HS-27A (cell line): ENCODE results near the gene KRTAP12-2.
"Not testable (repeated sequence)": the region's sequence is repeated elsewhere in the genome, so short reads cannot be mapped to it uniquely, and the experiment has no call there.

ENCODE experiments used
- DNase-seq: peaks from one replicate; pipeline ENCODE4 v3.0.0-alpha.2; 2012; ENCODE audit warnings: low read depth, missing footprints

Gene KRTAP12-2

GRCh38 chr21:44702111-44702972 is 35.6 kb upstream of the KRTAP12-2 start:
- no peak for DNase-seq

- no peak for DNase-seq
These were observed 34.8 kb upstream of the KRTAP12-2 start for GRCh38 chr21:44701541-44701940.

GRCh38 chr21:44701023-44701400 is 34.3 kb upstream of the KRTAP12-2 start:
- no peak for DNase-seq

DNA sequence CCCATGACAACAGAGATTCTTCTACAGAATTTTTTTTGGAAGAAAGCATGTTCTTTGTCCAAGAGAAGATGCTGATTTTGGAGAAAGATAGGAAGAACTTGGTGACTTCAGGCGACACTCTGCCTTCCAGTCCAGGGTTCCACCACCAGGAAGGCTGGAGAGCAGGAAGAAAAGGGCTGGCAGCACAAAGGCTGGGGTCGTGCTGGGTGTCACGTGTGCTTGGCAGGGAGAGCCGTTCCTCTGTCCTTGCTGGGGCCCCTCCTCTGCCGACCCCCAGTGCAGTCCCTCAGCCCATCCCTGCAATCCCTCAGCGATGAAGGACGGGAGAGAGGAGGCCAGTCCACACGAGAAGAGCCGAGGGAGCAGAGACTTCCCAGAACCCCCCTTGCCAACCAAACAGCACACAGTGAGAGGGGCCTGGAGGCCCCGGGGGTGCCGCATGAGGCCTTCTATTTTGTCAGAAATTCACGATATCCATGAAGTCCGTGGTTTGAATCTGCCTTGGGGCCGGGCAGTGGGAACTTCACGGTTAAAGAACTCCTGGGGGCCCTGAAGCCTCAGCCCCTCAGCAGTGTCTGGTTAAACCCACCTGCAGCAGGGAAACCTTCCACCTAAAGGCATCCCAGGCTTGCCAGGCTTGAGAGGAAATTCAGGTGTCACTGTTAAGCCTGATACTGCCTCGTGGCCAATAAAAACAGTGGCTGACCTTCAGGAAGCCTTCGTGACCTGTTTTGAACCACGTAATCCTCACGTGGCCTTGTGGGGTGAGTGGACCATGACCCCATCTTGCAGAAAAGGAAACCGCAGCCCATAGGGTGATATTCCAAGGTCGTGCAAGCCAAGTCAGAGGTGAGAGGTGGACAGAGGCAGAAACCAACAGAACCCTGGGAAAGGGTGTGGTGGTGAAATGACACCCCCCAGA is 33.6 kb upstream of the KRTAP12-2 start:
- no peak for DNase-seq

DNA sequence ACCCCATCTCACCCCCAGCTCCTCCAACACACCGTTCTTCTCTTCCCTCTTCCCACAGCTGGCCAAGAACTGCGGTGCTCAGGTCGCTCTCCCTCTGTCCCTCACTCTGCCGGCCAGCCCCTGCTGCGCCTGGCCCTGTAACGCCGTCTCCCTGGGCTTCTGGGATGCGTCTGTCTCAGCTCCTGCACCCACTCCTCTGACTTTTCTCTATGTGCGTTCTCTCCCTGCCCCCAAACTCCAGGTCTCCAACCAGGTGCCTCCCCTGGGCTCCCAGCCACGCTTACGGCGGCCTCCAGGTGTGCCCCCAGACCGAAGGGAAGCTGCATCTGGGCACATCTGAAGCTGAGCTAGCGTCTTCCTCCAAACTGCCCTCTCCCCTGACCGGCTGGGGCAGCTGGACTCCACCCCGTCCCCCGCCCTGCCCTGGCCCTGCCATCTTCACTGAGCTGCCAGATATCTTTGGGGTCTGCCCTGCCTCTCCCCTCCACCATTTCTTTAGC is 32.8 kb upstream of the KRTAP12-2 start:
- DNase-seq: no peak

GRCh38 chr21:44697811-44698734 is 31.3 kb upstream of the KRTAP12-2 start:
- no peak for DNase-seq

GRCh38 chr21:44697172-44697810 is 30.6 kb upstream of the KRTAP12-2 start, which contains the start of gene KRTAP10-12:
Gene KRTAP10-12 (plus strand): TSS chr21:44697172. CDS start chr21:44697202, 30 bp downstream.
- DNase-seq: not testable (repeated sequence)

DNA sequence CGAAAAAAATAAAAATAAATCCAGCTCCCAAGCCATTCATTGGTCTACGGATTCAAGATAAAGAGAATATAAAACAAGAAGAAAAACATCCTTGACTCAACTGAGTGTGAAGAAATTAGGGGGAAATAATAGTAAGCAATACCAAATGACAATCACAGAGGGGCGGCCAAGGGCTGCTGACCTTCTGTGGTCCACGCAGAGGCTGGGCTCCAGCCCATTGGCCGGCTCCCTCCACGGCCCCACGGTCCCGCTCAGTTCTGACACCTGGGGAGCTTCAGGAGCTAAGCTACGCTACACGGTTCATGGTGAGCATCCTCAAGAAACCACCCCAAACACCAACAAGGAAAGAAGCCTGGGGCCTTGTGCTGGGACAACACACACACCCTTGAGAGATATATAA is 29.8 kb upstream of the KRTAP12-2 start:
- DNase-seq: no peak

DNA sequence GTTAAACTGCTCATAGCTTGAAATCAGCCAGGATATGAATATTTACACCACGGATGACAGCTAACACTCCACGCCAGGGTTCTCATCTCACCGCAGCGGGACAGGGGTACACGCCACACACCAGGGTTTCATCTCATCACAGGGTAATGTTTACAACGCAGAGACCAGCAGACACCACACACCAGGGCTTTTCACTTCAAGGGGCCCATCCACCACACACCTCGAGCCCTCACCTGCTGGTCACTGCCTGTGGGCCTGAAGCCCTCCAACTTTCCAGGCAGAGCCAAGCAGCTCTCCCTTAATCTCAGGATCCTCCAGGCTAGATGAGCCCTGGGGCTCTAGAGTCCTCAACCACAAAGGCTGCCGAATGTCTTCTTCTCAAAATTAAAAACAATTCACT is 28.9 kb upstream of the KRTAP12-2 start:
- no peak for DNase-seq

GRCh38 chr21:44695184-44695583 is 28.5 kb upstream of the KRTAP12-2 start:
- DNase-seq: no peak

DNA sequence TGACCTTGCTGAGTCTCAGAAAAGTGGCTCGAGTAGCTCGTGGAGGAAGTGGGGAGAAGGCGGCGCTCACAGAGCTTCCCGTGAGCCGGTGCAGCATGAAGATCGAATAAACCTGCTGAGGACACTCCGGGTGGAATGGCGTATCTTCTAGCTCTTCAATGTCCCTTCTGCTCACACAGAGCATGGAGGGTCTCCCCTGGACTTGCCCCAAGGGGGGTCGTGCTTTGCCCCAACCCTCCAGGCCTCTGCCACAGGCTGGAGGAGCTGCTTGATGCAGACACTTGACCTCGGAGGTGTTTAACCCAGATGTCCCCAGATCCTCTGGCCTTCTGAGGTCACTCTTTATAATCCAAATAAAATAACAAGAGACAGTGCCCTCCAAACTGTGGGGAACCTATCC is 28.0 kb upstream of the KRTAP12-2 start:
- no peak for DNase-seq

DNA sequence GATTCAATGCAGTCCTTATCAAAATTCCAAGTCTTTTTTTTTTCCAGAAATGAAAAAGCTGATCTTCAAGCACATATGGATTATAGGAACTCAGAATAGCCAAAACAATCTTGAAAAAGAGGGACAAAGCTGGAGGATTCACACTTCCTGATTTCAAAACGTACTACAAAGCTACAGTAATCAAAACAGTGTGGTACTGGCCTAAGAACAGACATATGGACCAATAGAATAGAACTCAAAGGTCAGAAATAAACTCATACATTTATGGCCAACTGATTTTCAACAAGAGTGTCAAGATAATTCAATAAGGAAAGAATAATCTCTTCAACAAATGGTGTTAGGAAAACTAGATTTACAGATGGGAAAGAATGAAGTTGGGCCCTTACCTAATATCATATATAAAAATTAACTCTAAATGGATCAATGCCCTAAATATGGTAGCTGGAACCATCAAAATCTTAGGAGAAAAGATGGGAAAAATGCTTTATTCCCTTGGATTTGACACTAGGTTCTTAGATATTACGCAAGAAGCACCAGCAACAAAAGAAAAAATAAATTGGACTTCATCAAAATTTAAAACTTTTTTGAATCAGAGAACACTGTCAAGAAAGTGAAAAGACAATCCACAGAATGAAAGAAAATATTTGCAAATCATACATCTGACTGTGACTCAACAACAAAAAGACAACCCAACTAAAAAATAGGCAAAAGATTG is 26.2 kb upstream of the KRTAP12-2 start:
- DNase-seq: no peak

GRCh38 chr21:44691686-44692085 is 25.0 kb upstream of the KRTAP12-2 start:
- DNase-seq: no peak

DNA sequence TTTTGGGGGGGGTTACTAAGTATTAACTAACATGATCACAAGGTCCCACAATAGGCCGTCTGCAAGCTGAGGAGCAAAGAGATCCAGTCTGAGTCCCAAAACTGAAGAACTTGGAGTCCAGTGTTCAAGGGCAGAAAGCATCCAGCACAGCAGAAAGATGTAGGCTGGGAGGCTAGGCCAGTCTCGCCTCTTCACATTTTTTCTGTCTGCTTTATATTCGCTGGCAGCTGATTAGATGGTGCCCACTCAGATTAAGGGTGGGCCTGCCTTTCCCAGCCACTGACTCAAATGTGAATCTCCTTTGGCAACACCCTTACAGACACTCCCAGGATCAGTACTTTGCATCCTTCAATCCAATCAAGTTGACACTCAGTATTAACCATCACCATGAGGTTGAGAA is 23.0 kb upstream of the KRTAP12-2 start:
- DNase-seq: not testable (repeated sequence)

GRCh38 chr21:44687671-44688070 is 20.9 kb upstream of the KRTAP12-2 start:
- no peak for DNase-seq

DNA sequence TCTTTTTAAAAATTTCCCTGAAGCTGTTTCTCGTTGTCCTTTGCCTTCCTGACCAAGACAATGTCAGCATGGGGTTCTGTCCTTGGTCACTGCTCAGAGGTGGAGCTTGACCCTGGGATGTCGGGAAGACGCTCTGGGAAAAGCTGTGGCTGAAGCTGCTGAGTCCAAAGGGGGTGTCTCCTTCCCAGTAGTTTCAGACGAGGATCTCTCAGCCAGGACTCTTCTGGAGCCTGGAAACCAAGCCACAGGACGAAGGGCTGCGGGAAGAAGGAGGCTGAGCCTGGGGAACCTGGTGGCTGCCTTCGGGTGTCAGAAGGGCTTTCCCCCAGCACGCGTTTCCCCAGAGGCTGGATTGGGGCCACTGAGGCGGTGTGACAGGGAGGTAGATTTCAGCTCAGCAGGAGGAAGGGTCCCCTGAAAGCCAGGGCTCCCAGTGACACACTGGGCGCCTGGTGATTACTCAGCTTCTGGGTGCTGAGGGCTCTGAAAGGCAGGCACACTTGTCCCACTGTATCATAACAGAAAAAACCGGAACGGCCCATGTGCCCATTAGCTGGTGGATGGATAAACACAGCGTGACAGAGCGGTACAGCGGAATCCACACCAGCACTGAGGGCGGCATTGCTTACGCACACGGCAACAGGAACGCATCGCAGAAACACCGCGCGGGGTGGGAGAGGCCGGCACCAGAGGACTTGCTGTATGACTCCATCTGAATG is 20.3 kb upstream of the KRTAP12-2 start:
- no peak for DNase-seq

- DNase-seq: no peak
These were observed 19.5 kb upstream of the KRTAP12-2 start for GRCh38 chr21:44686000-44686781.

- DNase-seq: not testable (repeated sequence)
These were observed 18.3 kb upstream of the KRTAP12-2 start for GRCh38 chr21:44685050-44685449.

DNA sequence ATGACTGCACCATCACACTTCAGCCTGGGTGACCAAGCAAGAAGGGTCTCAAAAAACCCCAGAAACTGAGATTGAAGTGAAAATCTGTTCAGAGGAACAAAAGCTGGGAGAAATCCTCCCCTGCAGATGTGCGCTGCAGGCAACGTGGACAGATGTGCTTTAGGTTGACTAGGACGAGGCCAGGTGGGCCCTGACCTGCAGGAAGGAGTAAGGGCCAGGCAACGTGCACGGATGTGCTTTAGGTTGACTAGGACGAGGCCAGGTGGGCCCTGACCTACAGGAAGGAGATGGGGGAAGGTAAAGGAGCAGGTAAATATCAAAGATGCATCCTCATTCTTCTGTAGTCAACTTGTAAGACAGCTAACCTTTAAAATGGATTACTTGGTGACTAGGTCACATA is 17.8 kb upstream of the KRTAP12-2 start:
- DNase-seq: no peak
